OCI-LY3 (cell line): ENCODE data around the gene BCKDK.

Experiments used
- H2AFZ ChIP-seq: fragments of 200-600, 300-600 bp; shearing (Covaris generic); 2 replicates; pipeline ENCODE4 v1.6.0; 2014; ENCODE audit warnings: antibody characterized with exemption, low read depth, low read length
- H3K27ac ChIP-seq: fragments of 200-600, 300-600 bp; sonication (generic); 2 replicates; pipeline ENCODE4 v1.5.1; 2014; ENCODE audit warnings: mild to moderate bottlenecking, low read length, moderate library complexity, mixed read lengths
- H3K27me3 ChIP-seq: fragments of 200-600, 300-600 bp; sonication (generic); 2 replicates; pipeline ENCODE4 v1.6.1; 2014; ENCODE audit warnings: low read depth, low read length, mixed read lengths
- H3K36me3 ChIP-seq: fragments of 200-600, 300-600 bp; sonication (generic); replicated peaks from 2 replicates; pipeline ENCODE3; 2014; ENCODE audit warnings: low read depth, low read length, mixed read lengths
- H3K4me1 ChIP-seq: fragments of 300-600, 200-600 bp; sonication (generic); 2 replicates; pipeline ENCODE4 v1.6.1; 2014; ENCODE audit warnings: low read length, mixed read lengths
- H3K4me2 ChIP-seq: fragments of 200-600, 300-600 bp; sonication (generic); 2 replicates; pipeline ENCODE4 v1.6.1; 2014; ENCODE audit warnings: low read length, mixed read lengths
- H3K4me3 ChIP-seq: fragments of 300-600, 200-600 bp; sonication (generic); 2 replicates; pipeline ENCODE4 v1.5.1; 2014; ENCODE audit warnings: antibody characterized with exemption, mild to moderate bottlenecking, low read length, moderate library complexity
- H3K79me2 ChIP-seq: fragments of 300-600, 200-600 bp; shearing (Covaris generic); 2 replicates; pipeline ENCODE4 v1.6.1; 2014; ENCODE audit warnings: mild to moderate bottlenecking, low read length, mixed read lengths
- H3K9ac ChIP-seq: fragments of 300-600, 200-600 bp; shearing (Covaris generic); 2 replicates; pipeline ENCODE4 v1.6.0; 2014; ENCODE audit warnings: mild to moderate bottlenecking, low read length, moderate library complexity
- H3K9me3 ChIP-seq: fragments of 200-600, 300-600 bp; shearing (Covaris generic); 2 replicates; pipeline ENCODE4 v1.6.1; 2014; ENCODE audit warnings: low read length, mixed read lengths; ENCODE audit not compliant: insufficient read depth
- H4K20me1 ChIP-seq: fragments of 200-600, 300-600 bp; sonication (generic); 2 replicates; pipeline ENCODE4 v1.6.1; 2016; ENCODE audit warnings: low read length, mixed read lengths; ENCODE audit not compliant: insufficient read depth
- EZH2phosphoT487 ChIP-seq: fragments of 200-600 bp; shearing (Covaris generic); IDR thresholded peaks from 2 replicates; pipeline ENCODE4 v1.6.1; 2018; ENCODE audit warnings: antibody characterized with exemption, mixed run types, low read depth
- TF ChIP-seq, protein P1 (sequence below): fragments of 200-600, 300-600 bp; sonication (generic); IDR thresholded peaks from 2 replicates; pipeline ENCODE4 v1.5.1; 2014; ENCODE audit warnings: antibody characterized with exemption, low read length, low read depth

Gene BCKDK

DNA sequence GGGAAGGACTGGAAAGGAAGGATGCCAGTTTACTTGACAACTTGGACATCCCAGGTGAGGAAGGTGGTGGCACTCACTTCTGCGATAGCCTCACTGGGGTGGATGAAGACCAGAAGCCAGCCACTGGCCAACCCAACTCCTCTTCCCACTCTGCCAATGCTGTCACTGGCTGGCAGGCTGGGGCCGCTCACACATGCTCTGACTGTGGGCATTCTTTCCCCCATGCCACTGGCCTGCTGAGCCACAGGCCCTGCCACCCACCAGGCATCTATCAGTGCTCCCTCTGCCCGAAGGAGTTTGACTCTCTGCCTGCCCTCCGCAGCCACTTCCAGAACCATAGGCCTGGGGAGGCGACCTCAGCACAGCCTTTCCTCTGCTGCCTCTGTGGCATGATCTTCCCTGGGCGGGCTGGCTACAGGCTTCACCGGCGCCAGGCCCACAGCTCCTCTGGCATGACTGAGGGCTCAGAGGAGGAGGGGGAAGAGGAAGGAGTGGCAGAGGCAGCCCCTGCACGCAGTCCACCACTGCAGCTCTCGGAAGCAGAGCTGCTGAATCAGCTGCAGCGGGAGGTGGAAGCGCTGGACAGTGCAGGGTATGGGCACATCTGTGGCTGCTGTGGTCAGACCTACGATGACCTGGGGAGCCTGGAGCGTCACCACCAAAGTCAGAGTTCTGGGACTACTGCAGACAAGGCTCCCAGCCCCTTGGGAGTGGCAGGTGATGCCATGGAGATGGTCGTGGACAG lies 29.4 kb upstream of the BCKDK start:
- H3K9me3 ChIP-seq: no peaks in the 10 kb centered on the region
- no peak for TF ChIP-seq EZH2phosphoT487
- TF ChIP-seq, protein P1, sequence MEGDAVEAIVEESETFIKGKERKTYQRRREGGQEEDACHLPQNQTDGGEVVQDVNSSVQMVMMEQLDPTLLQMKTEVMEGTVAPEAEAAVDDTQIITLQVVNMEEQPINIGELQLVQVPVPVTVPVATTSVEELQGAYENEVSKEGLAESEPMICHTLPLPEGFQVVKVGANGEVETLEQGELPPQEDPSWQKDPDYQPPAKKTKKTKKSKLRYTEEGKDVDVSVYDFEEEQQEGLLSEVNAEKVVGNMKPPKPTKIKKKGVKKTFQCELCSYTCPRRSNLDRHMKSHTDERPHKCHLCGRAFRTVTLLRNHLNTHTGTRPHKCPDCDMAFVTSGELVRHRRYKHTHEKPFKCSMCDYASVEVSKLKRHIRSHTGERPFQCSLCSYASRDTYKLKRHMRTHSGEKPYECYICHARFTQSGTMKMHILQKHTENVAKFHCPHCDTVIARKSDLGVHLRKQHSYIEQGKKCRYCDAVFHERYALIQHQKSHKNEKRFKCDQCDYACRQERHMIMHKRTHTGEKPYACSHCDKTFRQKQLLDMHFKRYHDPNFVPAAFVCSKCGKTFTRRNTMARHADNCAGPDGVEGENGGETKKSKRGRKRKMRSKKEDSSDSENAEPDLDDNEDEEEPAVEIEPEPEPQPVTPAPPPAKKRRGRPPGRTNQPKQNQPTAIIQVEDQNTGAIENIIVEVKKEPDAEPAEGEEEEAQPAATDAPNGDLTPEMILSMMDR: no peak
- H3K36me3 ChIP-seq: peaks cover 35% of the 10 kb centered on the region
- H3K4me1 ChIP-seq: peaks cover 7% of the 10 kb centered on the region
- no peaks in the 10 kb centered on the region for H3K27me3 ChIP-seq
- no peak overlapping the region for H3K4me2 ChIP-seq
- peaks cover 30% of the 10 kb centered on the region for H3K79me2 ChIP-seq
- H2AFZ ChIP-seq: no peak overlapping the region
- H3K4me3 ChIP-seq: no peak overlapping the region
- H3K9ac ChIP-seq: no peak overlapping the region
- 0 out of 2 replicates have a peak, but pooled peaks cover 3% of the 10 kb centered on the region for H4K20me1 ChIP-seq
- no peak overlapping the region for H3K27ac ChIP-seq

DNA sequence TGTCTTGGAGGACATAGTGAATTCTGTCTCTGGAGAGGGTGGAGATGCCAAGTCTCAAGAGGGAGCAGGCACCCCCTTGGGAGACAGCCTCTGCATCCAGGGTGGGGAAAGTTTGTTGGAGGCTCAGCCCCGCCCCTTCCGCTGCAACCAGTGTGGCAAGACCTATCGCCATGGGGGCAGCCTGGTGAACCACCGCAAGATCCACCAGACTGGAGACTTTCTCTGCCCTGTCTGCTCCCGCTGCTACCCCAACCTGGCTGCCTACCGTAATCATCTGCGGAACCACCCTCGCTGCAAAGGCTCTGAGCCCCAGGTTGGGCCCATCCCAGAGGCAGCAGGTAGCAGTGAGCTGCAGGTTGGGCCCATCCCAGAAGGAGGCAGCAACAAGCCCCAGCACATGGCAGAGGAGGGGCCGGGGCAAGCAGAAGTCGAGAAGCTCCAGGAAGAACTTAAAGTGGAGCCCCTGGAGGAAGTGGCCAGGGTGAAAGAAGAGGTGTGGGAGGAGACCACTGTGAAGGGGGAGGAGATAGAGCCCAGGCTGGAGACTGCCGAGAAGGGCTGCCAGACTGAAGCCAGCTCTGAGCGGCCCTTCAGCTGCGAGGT lies 28.7 kb upstream of the BCKDK start:
- H3K4me2 ChIP-seq: no peak overlapping the region
- H3K9ac ChIP-seq: no peak overlapping the region
- peaks cover 29% of the 10 kb centered on the region for H3K79me2 ChIP-seq
- TF ChIP-seq EZH2phosphoT487: no peak
- TF ChIP-seq, protein P1: no peak
- no peaks in the 10 kb centered on the region for H3K9me3 ChIP-seq
- no peak overlapping the region for H2AFZ ChIP-seq
- no peak overlapping the region for H3K4me3 ChIP-seq
- peaks cover 7% of the 10 kb centered on the region for H3K4me1 ChIP-seq
- no peaks in the 10 kb centered on the region for H3K27me3 ChIP-seq
- H3K36me3 ChIP-seq: peaks cover 35% of the 10 kb centered on the region
- H3K27ac ChIP-seq: no peak overlapping the region
- H4K20me1 ChIP-seq: 0 out of 2 replicates have a peak, but pooled peaks cover 3% of the 10 kb centered on the region

DNA sequence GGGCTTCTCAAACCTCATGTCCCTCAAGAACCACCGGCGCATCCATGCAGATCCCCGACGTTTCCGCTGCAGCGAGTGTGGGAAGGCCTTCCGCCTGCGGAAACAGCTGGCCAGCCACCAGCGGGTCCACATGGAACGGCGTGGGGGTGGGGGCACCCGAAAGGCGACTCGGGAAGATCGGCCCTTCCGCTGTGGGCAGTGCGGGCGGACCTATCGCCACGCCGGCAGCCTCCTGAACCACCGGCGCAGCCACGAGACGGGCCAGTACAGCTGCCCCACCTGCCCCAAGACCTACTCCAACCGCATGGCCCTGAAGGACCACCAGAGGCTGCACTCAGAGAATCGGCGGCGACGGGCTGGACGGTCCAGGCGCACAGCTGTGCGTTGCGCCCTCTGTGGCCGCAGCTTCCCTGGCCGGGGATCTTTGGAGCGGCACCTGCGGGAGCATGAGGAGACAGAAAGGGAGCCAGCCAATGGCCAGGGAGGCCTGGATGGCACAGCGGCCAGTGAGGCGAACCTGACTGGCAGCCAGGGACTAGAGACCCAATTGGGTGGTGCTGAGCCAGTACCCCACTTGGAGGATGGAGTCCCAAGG lies 28.1 kb upstream of the BCKDK start:
- H3K4me2 ChIP-seq: no peak overlapping the region
- H3K27ac ChIP-seq: no peak overlapping the region
- H3K79me2 ChIP-seq: peaks cover 22% of the 10 kb centered on the region
- no peaks in the 10 kb centered on the region for H3K27me3 ChIP-seq
- H3K36me3 ChIP-seq: peaks cover 35% of the 10 kb centered on the region
- H3K4me1 ChIP-seq: peaks cover 5% of the 10 kb centered on the region
- H3K4me3 ChIP-seq: no peak overlapping the region
- TF ChIP-seq, protein P1: no peak
- TF ChIP-seq EZH2phosphoT487: no peak
- no peak overlapping the region for H3K9ac ChIP-seq
- no peaks in the 10 kb centered on the region for H3K9me3 ChIP-seq
- H4K20me1 ChIP-seq: 0 out of 2 replicates have a peak, but pooled peaks cover 3% of the 10 kb centered on the region
- no peak overlapping the region for H2AFZ ChIP-seq

DNA sequence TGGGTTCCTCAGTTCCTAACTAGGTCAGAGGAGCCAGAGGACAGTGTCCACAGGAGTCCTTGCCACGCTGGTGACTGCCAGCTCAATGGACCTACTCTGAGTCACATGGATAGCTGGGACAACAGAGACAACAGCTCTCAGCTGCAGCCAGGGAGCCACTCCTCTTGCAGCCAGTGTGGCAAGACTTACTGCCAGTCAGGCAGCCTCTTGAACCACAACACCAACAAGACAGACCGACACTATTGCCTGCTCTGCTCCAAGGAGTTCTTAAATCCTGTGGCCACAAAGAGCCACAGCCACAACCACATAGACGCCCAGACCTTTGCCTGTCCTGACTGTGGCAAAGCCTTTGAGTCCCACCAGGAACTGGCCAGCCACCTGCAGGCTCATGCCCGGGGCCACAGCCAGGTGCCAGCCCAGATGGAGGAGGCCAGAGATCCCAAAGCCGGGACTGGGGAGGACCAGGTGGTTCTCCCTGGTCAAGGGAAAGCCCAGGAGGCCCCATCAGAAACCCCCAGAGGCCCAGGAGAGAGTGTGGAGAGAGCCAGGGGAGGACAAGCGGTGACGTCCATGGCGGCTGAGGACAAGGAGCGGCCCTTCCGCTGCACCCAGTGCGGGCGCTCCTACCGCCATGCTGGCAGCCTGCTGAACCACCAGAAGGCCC lies 27.3 kb upstream of the BCKDK start:
- Histone ChIP-seq H2AFZ (no peak overlapping the region), H3K4me3 (no peak overlapping the region), H3K4me2 (no peak overlapping the region), H3K9me3 (no peaks in the 10 kb centered on the region), H4K20me1 (peaks cover 3% of the 10 kb centered on the region; the same call in 1 of the 2 replicates), H3K79me2 (peaks cover 14% of the 10 kb centered on the region), H3K4me1 (no peaks in the 10 kb centered on the region), H3K36me3 (peaks cover 37% of the 10 kb centered on the region), H3K27ac (no peak overlapping the region), H3K9ac (no peak overlapping the region), H3K27me3 (no peaks in the 10 kb centered on the region)
- no peak for TF ChIP-seq EZH2phosphoT487
- TF ChIP-seq, protein P1: no peak
